Astrocyte (in vitro differentiated cells and primary cell): Measurements from ENCODE around the gene NOL4L.

Source experiments
- CTCF ChIP-seq: IDR thresholded peaks from 2 replicates; pipeline ENCODE4 v1.5.1; 2011; ENCODE audit warnings: low read depth, mild to moderate bottlenecking, inconsistent platforms, low read length, moderate library complexity; ENCODE audit not compliant: insufficient read depth
- EZH2 ChIP-seq: IDR thresholded peaks from 2 replicates; pipeline ENCODE4 v1.6.1; 2012; ENCODE audit warnings: mild to moderate bottlenecking, low read length, inconsistent platforms; ENCODE audit not compliant: insufficient read depth

DNA sequence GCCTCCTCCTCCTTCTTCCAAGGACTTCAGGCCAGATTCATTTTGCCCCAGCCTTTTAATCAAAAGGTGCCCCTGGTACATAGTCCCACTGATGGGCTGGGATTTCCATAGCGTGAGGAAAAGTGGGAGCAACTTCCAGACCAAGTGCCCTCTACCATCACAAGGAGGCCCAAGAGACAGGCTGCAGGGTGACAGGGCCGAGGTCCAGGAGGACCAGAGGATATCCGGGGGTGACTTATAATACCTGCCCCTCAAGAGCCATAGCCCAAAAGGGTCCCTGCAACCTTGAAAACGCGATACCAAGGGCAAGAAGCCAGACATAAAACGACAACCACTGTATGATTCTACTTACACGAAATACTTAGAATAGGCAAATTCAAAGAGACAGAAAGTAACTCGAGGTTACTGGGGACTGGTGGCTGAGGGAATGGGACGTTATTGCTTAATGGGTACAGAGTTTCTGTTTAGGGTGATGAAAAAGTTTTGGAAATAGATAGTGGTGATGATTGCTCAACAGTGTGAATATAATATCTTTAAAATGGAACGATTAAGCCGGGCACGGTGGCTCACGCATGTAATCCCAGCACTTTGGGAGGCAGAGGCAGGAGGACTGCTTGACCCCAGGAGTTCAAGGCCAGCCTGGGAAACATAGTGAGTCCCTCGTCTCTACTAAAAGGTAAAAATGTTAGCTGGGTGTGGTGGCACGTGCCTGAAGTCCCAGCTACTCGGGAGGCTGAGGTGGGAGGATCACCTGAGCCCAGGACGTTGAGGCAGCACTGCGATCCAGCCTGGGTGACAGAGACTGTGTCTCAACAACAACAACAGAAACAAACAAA lies 71.9 kb downstream of the NOL4L start:
- TF ChIP-seq CTCF (no peak), EZH2 (no peak)
